HEK293 (cell line): ENCODE results near the gene RPS28.

Experiments
- CTCF ChIA-PET: fragments of 350-600 bp; formaldehyde crosslinking; extraction: SDS; loops from one replicate; lab custom pipeline; 2021; ENCODE audit warnings: antibody characterized with exemption; lab: Yijun Ruan, JAX
- POLR2A ChIA-PET: fragments of 300-600 bp; formaldehyde crosslinking; extraction: SDS; loops from one replicate; lab custom pipeline; 2020; ENCODE audit warnings: antibody characterized with exemption, inconsistent platforms; lab: Yijun Ruan, JAX
- H3K27ac ChIP-seq: fragments of 200-500 bp; sonication (Bioruptor generic); 2 replicates; pipeline ENCODE4 v1.5.1; 2014; ENCODE audit warnings: low read depth, low read length, control low read depth, inconsistent platforms; ENCODE audit errors: extremely low read depth
- H3K36me3 ChIP-seq, 2 experiments: fragments of 200-500 bp in 1 of 2; sonication (Bioruptor generic) in 1 of 2; 1 replicate in 1 of 2; 2 replicates in 1 of 2; pipeline ENCODE4 v1.5.1; 2014 to 2017; ENCODE audit warnings: inconsistent platforms in 2 of 2, low read length in 2 of 2; ENCODE audit not compliant: control insufficient read depth in 2 of 2, insufficient read depth in 1 of 2
- H3K4me1 ChIP-seq: fragments of 200-500 bp; sonication (Bioruptor generic); 2 replicates; pipeline ENCODE4 v1.5.1; 2014; ENCODE audit warnings: mild to moderate bottlenecking, low read length, inconsistent platforms; ENCODE audit not compliant: control insufficient read depth, insufficient read depth
- H3K4me3 ChIP-seq: 2 replicates; pipeline ENCODE4 v1.5.1; 2011; ENCODE audit warnings: low read depth, mild to moderate bottlenecking, control low read depth, low read length, moderate library complexity
- H3K9me3 ChIP-seq: fragments of 200-500 bp; sonication (Bioruptor generic); 2 replicates; pipeline ENCODE4 v1.5.1; 2014; ENCODE audit warnings: low read depth, low read length, inconsistent platforms; ENCODE audit not compliant: control insufficient read depth, insufficient read depth
- BCL6B ChIP-seq: fragments of 450-650 bp; formaldehyde crosslinking; IDR thresholded peaks from 2 replicates; pipeline ENCODE4 v1.5.1; 2017; ENCODE audit warnings: missing biosample characterization, missing genetic modification characterization
- EGR2 ChIP-seq: fragments of 450-650 bp; formaldehyde crosslinking; IDR thresholded peaks from 2 replicates; pipeline ENCODE4 v1.5.1; 2016; ENCODE audit warnings: low read depth, missing biosample characterization, missing genetic modification characterization
- GLI2 ChIP-seq: fragments of 450-650 bp; formaldehyde crosslinking; IDR thresholded peaks from 2 replicates; pipeline ENCODE4; 2017; ENCODE audit warnings: missing biosample characterization, missing genetic modification characterization, low read depth, borderline replicate concordance
- KLF16 ChIP-seq: fragments of 450-650 bp; formaldehyde crosslinking; IDR thresholded peaks from 2 replicates; pipeline ENCODE4 v1.5.1; 2017; ENCODE audit warnings: missing biosample characterization, missing genetic modification characterization
- KLF9 ChIP-seq: fragments of 450-650 bp; formaldehyde crosslinking; IDR thresholded peaks from 2 replicates; pipeline ENCODE4 v1.5.1; 2016; ENCODE audit warnings: missing biosample characterization, missing genetic modification characterization, low read depth
- PBX3 ChIP-seq: sonication (generic); formaldehyde crosslinking; IDR thresholded peaks from 2 replicates; pipeline ENCODE4 v1.8.1; 2022; ENCODE audit warnings: mild to moderate bottlenecking, moderate library complexity, missing genetic modification reagents
- WT1 ChIP-seq: fragments of 450-650 bp; formaldehyde crosslinking; IDR thresholded peaks from 2 replicates; pipeline ENCODE4 v1.5.1; 2016; ENCODE audit warnings: missing biosample characterization, missing genetic modification characterization
- YY2 ChIP-seq: fragments of 450-650 bp; formaldehyde crosslinking; IDR thresholded peaks from 2 replicates; pipeline ENCODE4 v1.5.1; 2016; ENCODE audit warnings: missing biosample characterization, missing genetic modification characterization
- ZBTB10 ChIP-seq: fragments of 450-650 bp; formaldehyde crosslinking; IDR thresholded peaks from 2 replicates; pipeline ENCODE4 v1.5.1; 2016; ENCODE audit warnings: missing biosample characterization, missing genetic modification characterization
- ZBTB21 ChIP-seq: fragments of 450-650 bp; formaldehyde crosslinking; IDR thresholded peaks from 2 replicates; pipeline ENCODE4 v1.5.1; 2017; ENCODE audit warnings: missing biosample characterization, missing genetic modification characterization
- ZFHX2 ChIP-seq: fragments of 450-650 bp; formaldehyde crosslinking; conservative IDR thresholded peaks from 2 replicates; pipeline ENCODE4 v1.5.1; 2016; ENCODE audit warnings: missing biosample characterization, missing genetic modification characterization
- ZFP37 ChIP-seq: fragments of 450-650 bp; formaldehyde crosslinking; IDR thresholded peaks from 2 replicates; pipeline ENCODE4 v1.5.1; 2016; ENCODE audit warnings: missing biosample characterization, missing genetic modification characterization
- ZIC2 ChIP-seq: fragments of 450-650 bp; formaldehyde crosslinking; IDR thresholded peaks from 2 replicates; pipeline ENCODE4 v1.5.1; 2016; ENCODE audit warnings: missing biosample characterization, missing genetic modification characterization
- ZNF121 ChIP-seq: fragments of 450-650 bp; formaldehyde crosslinking; IDR thresholded peaks from 2 replicates; pipeline ENCODE4 v1.5.1; 2016; ENCODE audit warnings: missing biosample characterization, missing genetic modification characterization
- ZNF341 ChIP-seq: fragments of 450-650 bp; formaldehyde crosslinking; IDR thresholded peaks from 2 replicates; pipeline ENCODE4; 2016; ENCODE audit warnings: low read depth, missing biosample characterization, missing genetic modification characterization
- ZNF350 ChIP-seq: fragments of 450-650 bp; formaldehyde crosslinking; IDR thresholded peaks from 2 replicates; pipeline ENCODE4 v1.5.0; 2017; ENCODE audit warnings: missing biosample characterization, mild to moderate bottlenecking, missing genetic modification characterization
- ZNF426 ChIP-seq: fragments of 450-650 bp; formaldehyde crosslinking; IDR thresholded peaks from 2 replicates; pipeline ENCODE4 v1.5.1; 2017; ENCODE audit warnings: missing biosample characterization, missing genetic modification characterization, mild to moderate bottlenecking, inconsistent platforms, moderate library complexity
- ZNF514 ChIP-seq: fragments of 450-650 bp; formaldehyde crosslinking; IDR thresholded peaks from 2 replicates; pipeline ENCODE4 v1.5.1; 2016; ENCODE audit warnings: missing biosample characterization, missing genetic modification characterization
- ZNF580 ChIP-seq: fragments of 450-650 bp; formaldehyde crosslinking; IDR thresholded peaks from 2 replicates; pipeline ENCODE4 v1.5.1; 2016; ENCODE audit warnings: missing biosample characterization, missing genetic modification characterization
- ZSCAN5A ChIP-seq: fragments of 450-650 bp; formaldehyde crosslinking; IDR thresholded peaks from 2 replicates; pipeline ENCODE4 v1.5.1; 2016; ENCODE audit warnings: missing biosample characterization, missing genetic modification characterization

Gene RPS28

GRCh38 chr19:8367327-8368001, 46.2 kb downstream of the RPS28 start (continued):
- TF ChIP-seq BCL6B (tag by site-specific recombination): peak; percentile 84; the same call in 1 of the 2 replicates
- no peak for TF ChIP-seq ZSCAN5A (tag by site-specific recombination)

GRCh38 chr19:8370176-8371010, 49.1 kb downstream of the RPS28 start:
- ChIA-PET POLR2A (interaction anchor here (0.7 kb wide), 1 partner anchor 25 kb away, joined by 4 read pairs; no protein-coding TSS in a partner anchor), CTCF (interaction anchor here (0.6 to 1.2 kb wide), 3 partner anchors 9 to 26 kb away, joined by 3 to 6 read pairs (median 4); no protein-coding TSS in a partner anchor)
- Histone ChIP-seq H3K27ac (no peak overlapping the region), H3K36me3 (peaks cover 0 to 4% of the 10 kb centered on the region in 2 experiments; a peak in 1 of 3 replicates), H3K4me3 (no peak overlapping the region), H3K4me1 (peaks cover 14% of the 10 kb centered on the region), H3K9me3 (no peaks in the 10 kb centered on the region)
- peak; percentile 56 for TF ChIP-seq EGR2 (tag by site-specific recombination)
- TF ChIP-seq ZNF580: no peak
- no peak for TF ChIP-seq ZBTB21 (tag by site-specific recombination)
- TF ChIP-seq ZFHX2: peak; percentile 70
- no peak for TF ChIP-seq PBX3 (CRISPR knock-in tag)
- no peak for TF ChIP-seq KLF16 (tag by site-specific recombination)
- TF ChIP-seq ZFP37: no peak

GRCh38 chr19:8371011-8371804, 49.9 kb downstream of the RPS28 start:
- H3K4me3 ChIP-seq: no peak overlapping the region
- ChIA-PET CTCF (interaction anchor here (1.1 to 1.2 kb wide), 2 partner anchors 8 to 17 kb away, joined by 4 to 6 read pairs; no protein-coding TSS in a partner anchor), POLR2A (no interaction called here)
- H3K27ac ChIP-seq: no peak overlapping the region
- peaks cover 0 to 4% of the 10 kb centered on the region in 2 experiments; a peak in 1 of 3 replicates for H3K36me3 ChIP-seq
- H3K9me3 ChIP-seq: no peaks in the 10 kb centered on the region
- peaks cover 14% of the 10 kb centered on the region for H3K4me1 ChIP-seq
- no peak for TF ChIP-seq ZNF514 (tag by site-specific recombination)
- no peak for TF ChIP-seq KLF9 (tag by site-specific recombination)
- TF ChIP-seq ZNF121 (tag by site-specific recombination): no peak
- no peak for TF ChIP-seq ZIC2 (tag by site-specific recombination)
- TF ChIP-seq ZBTB10 (tag by site-specific recombination): no peak
- no peak for TF ChIP-seq ZNF341 (tag by site-specific recombination)
- no peak for TF ChIP-seq WT1
- no peak for TF ChIP-seq ZNF350
- TF ChIP-seq ZNF426 (tag by site-specific recombination): no peak
- no peak for TF ChIP-seq YY2 (tag by site-specific recombination)
- TF ChIP-seq GLI2 (tag by site-specific recombination): no peak
